Measurements from ENCODE around the gene KCNG1. TPM values are rescaled to one million over a fixed set of nuclear protein-coding genes. Genes with fewer than 3 reads are reported as not detected.

Gene KCNG1
- total and polyA plus RNA-seq, 7 donors = 0.03 to 0.12 (median 0.03) TPM; not detected in 4

DNA sequence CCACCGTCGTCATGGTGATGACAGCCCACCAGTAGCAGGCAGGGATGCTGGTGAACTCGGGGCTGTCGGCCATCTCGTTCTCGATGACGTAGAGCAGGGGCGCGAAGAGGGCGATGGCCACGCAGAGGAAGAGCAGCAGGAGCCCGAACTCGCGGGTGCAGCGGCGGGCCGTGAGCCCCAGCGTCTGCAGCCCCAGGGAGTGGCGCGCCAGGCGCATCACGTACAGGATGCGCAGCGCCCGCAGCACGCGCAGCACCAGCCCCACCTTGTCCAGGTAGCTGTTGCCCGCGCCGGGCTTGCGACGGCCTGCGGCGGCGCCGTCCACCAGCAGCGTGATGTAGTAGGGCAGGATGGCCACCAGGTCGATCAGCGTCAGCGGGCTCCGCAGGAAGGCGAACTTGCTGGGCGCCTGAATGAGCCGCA lies 18.6 kb downstream of the KCNG1 start:
- TF ChIP-seq, protein P1, sequence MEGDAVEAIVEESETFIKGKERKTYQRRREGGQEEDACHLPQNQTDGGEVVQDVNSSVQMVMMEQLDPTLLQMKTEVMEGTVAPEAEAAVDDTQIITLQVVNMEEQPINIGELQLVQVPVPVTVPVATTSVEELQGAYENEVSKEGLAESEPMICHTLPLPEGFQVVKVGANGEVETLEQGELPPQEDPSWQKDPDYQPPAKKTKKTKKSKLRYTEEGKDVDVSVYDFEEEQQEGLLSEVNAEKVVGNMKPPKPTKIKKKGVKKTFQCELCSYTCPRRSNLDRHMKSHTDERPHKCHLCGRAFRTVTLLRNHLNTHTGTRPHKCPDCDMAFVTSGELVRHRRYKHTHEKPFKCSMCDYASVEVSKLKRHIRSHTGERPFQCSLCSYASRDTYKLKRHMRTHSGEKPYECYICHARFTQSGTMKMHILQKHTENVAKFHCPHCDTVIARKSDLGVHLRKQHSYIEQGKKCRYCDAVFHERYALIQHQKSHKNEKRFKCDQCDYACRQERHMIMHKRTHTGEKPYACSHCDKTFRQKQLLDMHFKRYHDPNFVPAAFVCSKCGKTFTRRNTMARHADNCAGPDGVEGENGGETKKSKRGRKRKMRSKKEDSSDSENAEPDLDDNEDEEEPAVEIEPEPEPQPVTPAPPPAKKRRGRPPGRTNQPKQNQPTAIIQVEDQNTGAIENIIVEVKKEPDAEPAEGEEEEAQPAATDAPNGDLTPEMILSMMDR (IDR thresholded peaks at IDR 0.05) = no peak
- DNase-seq = no peak
- intact Hi-C loops (cut with DNase I) = no loop called here
- H3K9me3 ChIP-seq = no peaks in the 10 kb centered on the region
- H3K36me3 ChIP-seq (ENCODE audit: insufficient read depth in 1 of 2, low read depth in 1 of 2) = no peaks in the 10 kb centered on the region
- H3K4me3 ChIP-seq = no peak overlapping the region
- 90 to 96% (median 92%) methylated on average over 44 of the region's 44 CpGs for WGBS, 3 donors
- peaks cover 0 to 29% (median 10%) of the 10 kb centered on the region in 3 donors for H3K27me3 ChIP-seq (ENCODE audit: insufficient read depth in 3 of 3, low read length in 2 of 3)
- no peaks in the 10 kb centered on the region for H3K4me1 ChIP-seq
- no peak overlapping the region for H3K27ac ChIP-seq
- no peak for ATAC-seq

DNA sequence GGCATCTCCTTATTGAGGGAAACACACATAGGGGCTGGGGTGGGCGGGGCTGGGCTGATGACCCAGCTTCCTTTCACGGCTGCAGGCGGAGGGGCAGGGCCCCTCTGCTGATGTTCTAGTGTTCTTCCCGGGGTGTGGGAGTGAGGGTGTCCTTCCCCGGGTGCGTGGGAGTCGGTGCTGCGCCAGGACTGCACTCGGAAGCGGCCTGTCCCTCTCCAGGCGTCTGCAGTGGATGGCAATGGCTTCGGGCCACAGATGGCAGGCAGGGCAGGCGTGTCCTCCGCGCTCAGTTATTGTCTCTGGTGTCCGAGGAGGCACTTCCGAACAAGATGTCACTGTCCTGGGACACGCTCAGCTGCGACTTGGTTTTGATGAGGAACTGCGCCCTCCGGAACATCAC lies 19.2 kb downstream of the KCNG1 start:
- 68 to 72% (median 69%) methylated on average over 21 of the region's 21 CpGs for WGBS, 3 donors
- no peak overlapping the region for H3K4me3 ChIP-seq
- peaks cover 0 to 35% (median 10%) of the 10 kb centered on the region in 3 donors for H3K27me3 ChIP-seq (ENCODE audit: insufficient read depth in 3 of 3, low read length in 2 of 3)
- DNase-seq (no peak), ATAC-seq (no peak)
- intact Hi-C loops (cut with DNase I) = no loop called here
- TF ChIP-seq, protein P1 (IDR thresholded peaks at IDR 0.05) = no peak
- H3K36me3 ChIP-seq (ENCODE audit: insufficient read depth in 1 of 2, low read depth in 1 of 2) = no peaks in the 10 kb centered on the region
- no peak overlapping the region for H3K27ac ChIP-seq
- no peaks in the 10 kb centered on the region for H3K4me1 ChIP-seq
- no peaks in the 10 kb centered on the region for H3K9me3 ChIP-seq

GRCh38 chr20:51002633-51003032 lies 20.3 kb downstream of the KCNG1 start:
- intact Hi-C loops (cut with DNase I) = no loop called here
- Histone ChIP-seq H3K27me3 (ENCODE audit: insufficient read depth in 3 of 3, low read length in 2 of 3) (peaks cover 0 to 40% (median 12%) of the 10 kb centered on the region in 3 donors), H3K36me3 (ENCODE audit: insufficient read depth in 1 of 2, low read depth in 1 of 2) (no peaks in the 10 kb centered on the region), H3K27ac (no peak overlapping the region), H3K4me1 (no peaks in the 10 kb centered on the region), H3K4me3 (no peak overlapping the region), H3K9me3 (no peaks in the 10 kb centered on the region)
- TF ChIP-seq, protein P1 (IDR thresholded peaks at IDR 0.05) = no peak
- DNase-seq (no peak), ATAC-seq (no peak)
- 75 to 92% (median 77%) methylated on average over 7 of the region's 7 CpGs for WGBS, 3 donors

GRCh38 chr20:51001430-51002265 lies 21.3 kb downstream of the KCNG1 start:
- TF ChIP-seq, protein P1 (IDR thresholded peaks at IDR 0.05) = no peak
- intact Hi-C loops (cut with DNase I) = no loop called here
- Histone ChIP-seq H3K36me3 (ENCODE audit: insufficient read depth in 1 of 2, low read depth in 1 of 2) (no peaks in the 10 kb centered on the region), H3K4me1 (no peaks in the 10 kb centered on the region), H3K4me3 (no peak overlapping the region), H3K27ac (no peak overlapping the region), H3K27me3 (ENCODE audit: insufficient read depth in 3 of 3, low read length in 2 of 3) (peaks cover 0 to 40% (median 12%) of the 10 kb centered on the region in 3 donors), H3K9me3 (no peaks in the 10 kb centered on the region)
- ATAC-seq = no peak
- WGBS, 3 donors = 54 to 56% (median 54%) methylated on average over 20 of the region's 20 CpGs
- DNase-seq = no peak
